Right lobe of liver (tissue), 4 donors: ENCODE results near the gene STAC3.

ENCODE experiments used
- POLR2A ChIP-seq: fragments of 450-650 bp; IDR thresholded peaks from one replicate; pipeline ENCODE4 v1.6.1; 2017; ENCODE audit warnings: antibody characterized with exemption, mild to moderate bottlenecking
- TF ChIP-seq, protein P1 (sequence below), 4 donors: fragments of 200-600 bp in 3 of 4; fragments of 450-650 bp in 1 of 4; IDR thresholded peaks; one replicate each; pipeline versions ENCODE4 v1.5.1 to v1.8.0; 2016 to 2022; ENCODE audit warnings: antibody characterized with exemption in 4 of 4, mild to moderate bottlenecking in 2 of 4
- donor health status: DM: no; HTN: no; CAD: no.
- donor health status: DM: no; HTN: no; CAD: no.
- donor health status: DM: no; HTN: yes; CAD: no.

DNA sequence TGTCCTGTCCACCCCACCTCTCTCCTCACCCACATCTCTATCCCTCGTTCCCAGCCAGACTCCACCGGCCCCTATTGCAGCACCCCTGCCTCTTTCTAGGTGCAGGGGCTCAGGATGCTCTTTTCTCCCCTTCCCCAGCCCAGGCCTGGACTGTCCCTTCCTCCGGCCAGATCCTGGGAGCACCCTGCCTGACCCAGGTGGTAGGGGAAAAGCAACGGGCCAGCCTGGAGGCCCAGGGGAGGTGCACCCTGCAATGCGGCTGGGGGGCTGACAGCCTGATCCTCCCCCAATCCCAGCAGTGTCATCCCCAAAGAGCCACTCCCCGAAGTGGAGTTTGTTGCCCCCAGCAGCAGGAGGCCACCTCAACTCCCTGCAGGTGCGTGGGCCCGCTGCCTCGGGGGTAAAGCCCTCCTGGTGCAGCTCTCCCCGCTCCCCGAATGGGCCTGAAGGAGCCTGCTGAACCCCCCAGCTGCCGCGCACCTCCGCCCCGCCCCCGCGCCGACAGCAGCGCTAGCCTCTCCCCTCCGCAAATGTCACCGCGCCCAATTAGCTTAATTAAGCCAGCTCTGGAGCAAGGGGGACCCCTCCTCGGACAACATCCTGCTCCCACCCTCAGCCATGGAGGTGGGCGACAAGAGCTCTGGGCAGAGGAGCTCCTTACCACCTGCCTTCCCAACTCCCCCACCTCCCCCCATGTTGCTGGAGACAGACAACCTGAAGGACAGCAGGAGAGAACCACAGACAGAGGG, 29.6 kb downstream of the STAC3 start:
- no peak for TF ChIP-seq POLR2A
- TF ChIP-seq, protein P1, sequence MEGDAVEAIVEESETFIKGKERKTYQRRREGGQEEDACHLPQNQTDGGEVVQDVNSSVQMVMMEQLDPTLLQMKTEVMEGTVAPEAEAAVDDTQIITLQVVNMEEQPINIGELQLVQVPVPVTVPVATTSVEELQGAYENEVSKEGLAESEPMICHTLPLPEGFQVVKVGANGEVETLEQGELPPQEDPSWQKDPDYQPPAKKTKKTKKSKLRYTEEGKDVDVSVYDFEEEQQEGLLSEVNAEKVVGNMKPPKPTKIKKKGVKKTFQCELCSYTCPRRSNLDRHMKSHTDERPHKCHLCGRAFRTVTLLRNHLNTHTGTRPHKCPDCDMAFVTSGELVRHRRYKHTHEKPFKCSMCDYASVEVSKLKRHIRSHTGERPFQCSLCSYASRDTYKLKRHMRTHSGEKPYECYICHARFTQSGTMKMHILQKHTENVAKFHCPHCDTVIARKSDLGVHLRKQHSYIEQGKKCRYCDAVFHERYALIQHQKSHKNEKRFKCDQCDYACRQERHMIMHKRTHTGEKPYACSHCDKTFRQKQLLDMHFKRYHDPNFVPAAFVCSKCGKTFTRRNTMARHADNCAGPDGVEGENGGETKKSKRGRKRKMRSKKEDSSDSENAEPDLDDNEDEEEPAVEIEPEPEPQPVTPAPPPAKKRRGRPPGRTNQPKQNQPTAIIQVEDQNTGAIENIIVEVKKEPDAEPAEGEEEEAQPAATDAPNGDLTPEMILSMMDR (IDR thresholded peaks at IDR 0.05), result no peak
